Kidney (tissue), 14 donors: Measurements from ENCODE around the gene EIF2S3. TPM values are rescaled to one million over a fixed set of nuclear protein-coding genes. Genes with fewer than 3 reads are reported as not detected.

Experiments
- DNase-seq, 5 donors: peaks; one replicate each; pipeline ENCODE4 v3.0.0-alpha.2; 2013 to 2020
- FAIRE-seq: peaks from 2 replicates; lab custom pipeline; 2012; peaks lifted over from hg19 to GRCh38; lab: Jason Lieb, UNC
- H3K27ac ChIP-seq, 2 donors: one replicate each; pipeline ENCODE4 v1.7.0; 2013; ENCODE audit warnings: low read depth in 2 of 2, low read length in 2 of 2, inconsistent platforms in 1 of 2
- H3K27me3 ChIP-seq: one replicate; pipeline ENCODE4 v1.7.1; 2013; ENCODE audit warnings: low read length, inconsistent platforms; ENCODE audit not compliant: control insufficient read depth, insufficient read depth
- H3K36me3 ChIP-seq, 3 donors: one replicate each; pipeline versions ENCODE4 v1.7.0 to v1.7.1; 2013; ENCODE audit warnings: low read length in 3 of 3, control low read depth in 1 of 3, inconsistent platforms in 1 of 3; ENCODE audit not compliant: insufficient read depth in 3 of 3, control insufficient read depth in 2 of 3
- H3K4me1 ChIP-seq, 3 donors: one replicate each; pipeline versions ENCODE4 v1.7.0 to v1.7.1; 2013; ENCODE audit warnings: low read length in 3 of 3, inconsistent platforms in 1 of 3, low read depth in 1 of 3; ENCODE audit not compliant: control insufficient read depth in 2 of 3, insufficient read depth in 2 of 3
- H3K4me3 ChIP-seq, 3 donors: one replicate each; pipeline versions ENCODE4 v1.7.0 to v1.8.1; 2013; ENCODE audit warnings: low read length in 3 of 3, control low read depth in 1 of 3, inconsistent platforms in 1 of 3
- H3K9ac ChIP-seq, 3 donors: one replicate each; pipeline versions ENCODE4 v1.7.0 to v1.7.1; 2013; ENCODE audit warnings: low read length in 3 of 3, control low read depth in 1 of 3, inconsistent platforms in 1 of 3
- H3K9me3 ChIP-seq, 3 donors: one replicate each; pipeline versions ENCODE4 v1.7.0 to v1.7.1; 2013; ENCODE audit warnings: low read length in 3 of 3, control low read depth in 1 of 3, inconsistent platforms in 1 of 3; ENCODE audit not compliant: control insufficient read depth in 2 of 3, insufficient read depth in 1 of 3
- intact Hi-C: fragments of 100-400 bp; cut with DNase I; formaldehyde crosslinking; loops from one replicate; pipeline ENCODE4 v1.11.1; 2022
- polyA plus RNA-seq: library from polyadenylated mRNA; stranded (reverse); fragments of 350-450 nt; fragmentation: Illumina TruSeq; extraction: RNeasy Lipid Tissue Mini Kit (QIAGEN cat#74804); gene quantifications from one replicate; pipeline ENCODE4 v1.2.3, GENCODE V29; 2014; ENCODE audit warnings: low read depth, low replicate concordance; ENCODE audit not compliant: insufficient read depth
- total RNA-seq: library from RNA; stranded (reverse); fragmentation: NEBNext Ultra II Directional; extraction: Animal tissue kit (Norgen Biotek cat#: 25700); gene quantifications from one replicate; pipeline ENCODE4 v1.2.1, GENCODE V29; 2021
- TF ChIP-seq, protein P1 (sequence below): IDR thresholded peaks from 3 replicates; pipeline ENCODE4 v1.5.1; 2012; ENCODE audit warnings: mild to moderate bottlenecking, moderate library complexity, borderline replicate concordance; ENCODE audit not compliant: insufficient read depth; ENCODE audit errors: extremely low read depth
- donor health status: control.
- donor health status: control.
- donor health status: control.
- donor health status: control.
- donor health status: control.
- donor health status: DM: yes; HTN: yes; CAD: no.
- donor health status: Normal renal cell carcinoma (clear cell type).

EIF2S3 gene
- total and polyA plus RNA-seq, 2 donors from 2014 or later = 54.3 to 173 TPM

DNA sequence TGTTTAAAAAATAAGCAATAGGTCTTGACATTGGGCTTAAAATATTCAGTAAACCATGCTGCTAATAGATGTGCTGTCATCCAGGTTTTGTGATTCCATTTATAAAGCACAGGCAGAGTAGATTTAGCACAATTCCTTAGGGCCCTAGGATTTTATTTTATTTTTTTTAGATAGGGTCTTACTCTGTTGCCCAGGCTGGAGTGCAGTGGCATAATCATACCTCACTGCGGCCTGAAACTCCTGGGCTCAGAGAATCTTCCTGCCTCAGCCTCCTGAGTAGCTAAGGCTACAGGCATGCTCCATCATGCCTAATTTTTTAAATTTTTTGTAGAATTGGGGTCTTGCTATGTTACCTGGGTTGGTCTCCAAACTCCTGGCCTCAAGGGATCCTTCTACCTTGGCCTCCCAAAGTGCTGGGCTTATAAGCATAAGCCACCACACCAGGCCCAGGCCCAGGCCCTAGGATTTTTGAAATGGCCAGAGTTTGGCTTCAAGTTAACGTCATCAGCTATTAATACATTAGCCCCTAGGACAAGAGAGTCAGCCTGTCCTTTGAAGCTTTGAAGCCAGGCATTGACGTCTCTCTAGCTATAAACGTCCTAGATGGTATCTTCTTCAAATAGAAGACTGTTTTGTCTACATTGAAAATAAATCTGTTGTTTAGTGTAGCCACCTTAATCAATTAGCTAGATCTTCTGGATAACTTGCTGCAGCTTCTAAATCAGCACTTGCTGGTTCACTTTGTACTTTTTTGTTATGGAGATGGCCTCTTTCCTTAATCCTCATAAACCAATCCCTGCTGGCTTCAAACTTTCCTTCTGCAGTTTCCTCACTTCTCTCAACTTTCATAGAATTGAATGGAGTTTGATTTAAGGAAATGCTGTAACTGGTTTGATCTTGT lies 35.8 kb downstream of the EIF2S3 start:
- intact Hi-C loops = no loop called here
- no peak overlapping the region for H3K27ac ChIP-seq
- FAIRE-seq = no peak

GRCh38 chrX:24093746-24094145 lies 39.0 kb downstream of the EIF2S3 start:
- intact Hi-C loops = no loop called here
- H3K27ac ChIP-seq = no peak overlapping the region
- DNase-seq = no peak
- H3K4me1 ChIP-seq = no peaks in the 10 kb centered on the region
- H3K27me3 ChIP-seq = peaks cover 6% of the 10 kb centered on the region
- TF ChIP-seq, protein P1, sequence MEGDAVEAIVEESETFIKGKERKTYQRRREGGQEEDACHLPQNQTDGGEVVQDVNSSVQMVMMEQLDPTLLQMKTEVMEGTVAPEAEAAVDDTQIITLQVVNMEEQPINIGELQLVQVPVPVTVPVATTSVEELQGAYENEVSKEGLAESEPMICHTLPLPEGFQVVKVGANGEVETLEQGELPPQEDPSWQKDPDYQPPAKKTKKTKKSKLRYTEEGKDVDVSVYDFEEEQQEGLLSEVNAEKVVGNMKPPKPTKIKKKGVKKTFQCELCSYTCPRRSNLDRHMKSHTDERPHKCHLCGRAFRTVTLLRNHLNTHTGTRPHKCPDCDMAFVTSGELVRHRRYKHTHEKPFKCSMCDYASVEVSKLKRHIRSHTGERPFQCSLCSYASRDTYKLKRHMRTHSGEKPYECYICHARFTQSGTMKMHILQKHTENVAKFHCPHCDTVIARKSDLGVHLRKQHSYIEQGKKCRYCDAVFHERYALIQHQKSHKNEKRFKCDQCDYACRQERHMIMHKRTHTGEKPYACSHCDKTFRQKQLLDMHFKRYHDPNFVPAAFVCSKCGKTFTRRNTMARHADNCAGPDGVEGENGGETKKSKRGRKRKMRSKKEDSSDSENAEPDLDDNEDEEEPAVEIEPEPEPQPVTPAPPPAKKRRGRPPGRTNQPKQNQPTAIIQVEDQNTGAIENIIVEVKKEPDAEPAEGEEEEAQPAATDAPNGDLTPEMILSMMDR = no peak
- no peak for FAIRE-seq
- no peak overlapping the region for H3K4me3 ChIP-seq
- no peaks in the 10 kb centered on the region for H3K36me3 ChIP-seq
- H3K9me3 ChIP-seq = no peaks in the 10 kb centered on the region
- H3K9ac ChIP-seq = no peak overlapping the region

More for the DNA sequence above, 35.8 kb downstream of the EIF2S3 start:
- Histone ChIP-seq H3K36me3 (no peaks in the 10 kb centered on the region), H3K9ac (no peak overlapping the region), H3K9me3 (no peaks in the 10 kb centered on the region), H3K4me1 (no peaks in the 10 kb centered on the region), H3K27me3 (peaks cover 3% of the 10 kb centered on the region), H3K4me3 (no peak overlapping the region)
- TF ChIP-seq, protein P1 = no peak
- DNase-seq = no peak

- peaks cover 15% of the 10 kb centered on the region for H3K27me3 ChIP-seq
- TF ChIP-seq, protein P1 = no peak
- intact Hi-C loops = no loop called here
- H3K9me3 ChIP-seq = no peaks in the 10 kb centered on the region
- H3K36me3 ChIP-seq = no peaks in the 10 kb centered on the region
- H3K9ac ChIP-seq = no peak overlapping the region
- no peak overlapping the region for H3K4me3 ChIP-seq
- FAIRE-seq (no peak), DNase-seq (no peak)
- no peaks in the 10 kb centered on the region for H3K4me1 ChIP-seq
- H3K27ac ChIP-seq = no peak overlapping the region
Observed at GRCh38 chrX:24097741-24098260, 43.0 kb downstream of the EIF2S3 start.
